ELR (cell line): ENCODE measurements around the gene MEDAG.

Source experiments
- DNase-seq: peaks from one replicate; pipeline ENCODE4 v3.0.0-alpha.2; 2015; ENCODE audit warnings: low read depth

MEDAG gene

GRCh38 chr13:30872685-30873461, 33.2 kb upstream of the MEDAG start:
- DNase-seq, result peak; percentile 90

DNA sequence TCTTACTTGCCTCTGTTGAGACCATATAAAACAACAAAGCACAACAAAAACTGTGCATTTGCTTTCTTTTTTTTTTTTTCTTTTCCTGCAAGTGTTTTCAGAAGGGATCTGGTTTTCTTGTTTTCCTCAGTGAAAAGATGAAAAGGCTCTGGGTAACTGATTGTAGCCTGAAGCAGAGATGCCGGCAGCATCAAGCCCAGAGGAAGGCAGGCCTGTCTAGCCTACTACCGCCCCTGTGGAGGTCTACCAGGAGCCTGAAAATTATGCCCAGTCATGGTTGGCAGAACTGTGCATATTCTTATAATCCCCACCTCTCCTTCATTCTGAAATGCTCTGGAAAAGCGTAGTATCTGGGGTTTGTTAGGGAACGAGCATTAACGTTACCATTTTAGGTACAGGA, 32.6 kb upstream of the MEDAG start:
- DNase-seq, result peak; percentile 10

DNA sequence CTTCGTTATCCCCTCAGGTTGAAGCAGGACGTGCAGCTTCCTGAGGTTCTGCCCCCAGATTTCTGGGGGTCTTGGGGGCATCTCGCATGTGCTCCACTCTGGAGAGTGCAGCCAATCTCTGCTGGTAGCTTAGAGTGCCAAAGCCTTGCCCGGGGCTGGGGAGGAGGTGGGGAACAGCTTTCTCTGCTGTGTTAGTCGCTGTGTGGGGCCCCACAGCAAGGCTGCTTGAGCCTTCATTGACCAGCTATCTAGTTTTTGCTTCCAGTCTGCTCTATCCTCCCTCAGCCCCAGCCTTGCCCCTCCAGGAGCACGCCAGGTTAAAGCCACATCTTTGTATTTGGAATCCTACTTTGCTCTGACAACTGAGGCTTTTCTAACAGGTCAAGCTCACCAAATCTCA, 32.0 kb upstream of the MEDAG start:
- no peak for DNase-seq

- DNase-seq, result no peak
Measured at GRCh38 chr13:30874561-30874960, 31.5 kb upstream of the MEDAG start.

DNA sequence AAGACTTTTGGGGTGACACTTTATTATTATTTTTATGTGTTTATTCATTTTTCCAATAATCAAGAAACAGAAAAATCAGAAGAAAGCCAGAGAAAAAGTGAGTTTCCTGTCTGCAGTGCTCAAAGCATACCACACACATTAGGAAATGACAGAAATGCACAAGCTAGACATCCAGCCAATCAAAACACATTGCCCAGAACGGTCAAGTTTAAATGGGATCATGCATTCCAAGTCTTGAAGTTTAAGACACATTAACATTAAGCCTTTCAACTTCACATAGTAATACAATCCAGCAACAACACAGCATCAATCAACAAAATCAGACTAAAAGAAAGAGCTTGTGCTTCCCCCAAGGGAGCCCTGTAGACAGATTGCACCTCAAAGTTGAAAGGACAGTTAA, 28.7 kb upstream of the MEDAG start:
- DNase-seq, result no peak

DNA sequence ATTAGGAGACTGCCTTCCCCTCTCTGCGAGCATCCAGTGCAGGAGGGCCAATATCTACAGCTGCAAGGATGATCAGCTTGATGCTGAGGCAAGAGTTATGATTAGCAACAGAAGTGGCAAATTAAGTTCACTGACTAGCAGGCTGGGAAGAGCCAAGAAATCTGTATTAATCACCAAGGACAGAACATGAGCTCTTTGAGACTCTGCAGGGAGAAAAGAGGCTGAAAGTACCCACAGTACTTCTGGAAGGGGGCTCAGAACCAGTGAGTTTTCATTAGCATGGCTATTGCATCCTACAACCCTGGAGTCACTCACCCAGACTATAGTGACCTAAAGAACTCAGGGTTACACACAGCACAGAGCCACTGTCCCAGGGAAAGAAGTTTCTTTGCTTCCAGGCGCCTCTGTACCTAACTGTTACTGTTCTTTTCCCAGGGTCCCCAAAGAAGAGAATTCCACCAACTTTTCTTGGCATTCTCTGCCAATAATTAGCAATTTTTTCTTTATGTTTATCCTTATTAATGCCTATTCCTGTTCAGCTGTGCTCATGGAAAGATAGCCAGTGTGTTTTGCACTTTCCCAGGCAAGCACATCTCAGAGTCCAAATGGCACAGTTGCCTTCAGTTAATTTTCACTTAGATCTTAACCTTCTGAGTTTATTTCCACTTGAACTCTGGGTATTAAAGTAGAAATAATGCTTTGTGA, 25.8 kb upstream of the MEDAG start:
- DNase-seq, result peak; percentile 13

DNA sequence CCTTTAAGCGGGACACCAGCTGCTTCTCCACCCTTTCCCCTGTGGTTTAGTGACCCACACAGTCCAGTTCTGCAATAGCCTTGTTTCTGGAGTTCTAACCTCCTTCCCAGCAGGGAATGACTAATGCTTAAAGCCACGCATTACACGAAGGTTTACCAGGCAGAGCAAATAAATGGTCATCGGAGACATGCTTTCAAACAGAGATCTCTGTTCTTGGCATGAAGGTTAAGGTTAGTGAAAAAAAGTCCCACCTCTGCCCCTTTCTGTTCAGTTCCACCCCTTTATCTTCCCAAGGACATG, 25.3 kb upstream of the MEDAG start:
- peak; percentile 86 for DNase-seq

DNA sequence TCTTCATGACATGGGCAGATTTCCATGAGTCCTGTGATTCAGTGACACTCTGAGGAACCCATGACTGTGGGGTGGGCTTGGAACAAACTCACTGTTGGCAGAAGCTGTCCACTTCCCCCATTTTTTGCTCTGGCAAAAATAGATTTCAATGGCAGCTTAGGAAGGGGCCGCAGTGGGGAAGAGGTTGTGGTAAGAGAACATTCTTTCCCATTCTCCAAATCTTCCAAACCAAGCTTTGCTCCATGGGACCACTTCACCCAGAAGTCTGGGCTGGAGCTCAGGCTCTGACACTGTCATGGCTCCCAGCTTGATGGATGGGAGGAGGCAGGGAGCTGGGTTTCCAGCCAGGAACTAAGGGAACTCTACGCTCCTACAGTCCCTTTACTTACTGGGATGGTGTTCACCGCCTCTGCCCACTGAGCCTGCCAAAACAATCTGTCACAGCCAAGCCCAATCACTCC, 24.9 kb upstream of the MEDAG start:
- DNase-seq, result no peak

DNA sequence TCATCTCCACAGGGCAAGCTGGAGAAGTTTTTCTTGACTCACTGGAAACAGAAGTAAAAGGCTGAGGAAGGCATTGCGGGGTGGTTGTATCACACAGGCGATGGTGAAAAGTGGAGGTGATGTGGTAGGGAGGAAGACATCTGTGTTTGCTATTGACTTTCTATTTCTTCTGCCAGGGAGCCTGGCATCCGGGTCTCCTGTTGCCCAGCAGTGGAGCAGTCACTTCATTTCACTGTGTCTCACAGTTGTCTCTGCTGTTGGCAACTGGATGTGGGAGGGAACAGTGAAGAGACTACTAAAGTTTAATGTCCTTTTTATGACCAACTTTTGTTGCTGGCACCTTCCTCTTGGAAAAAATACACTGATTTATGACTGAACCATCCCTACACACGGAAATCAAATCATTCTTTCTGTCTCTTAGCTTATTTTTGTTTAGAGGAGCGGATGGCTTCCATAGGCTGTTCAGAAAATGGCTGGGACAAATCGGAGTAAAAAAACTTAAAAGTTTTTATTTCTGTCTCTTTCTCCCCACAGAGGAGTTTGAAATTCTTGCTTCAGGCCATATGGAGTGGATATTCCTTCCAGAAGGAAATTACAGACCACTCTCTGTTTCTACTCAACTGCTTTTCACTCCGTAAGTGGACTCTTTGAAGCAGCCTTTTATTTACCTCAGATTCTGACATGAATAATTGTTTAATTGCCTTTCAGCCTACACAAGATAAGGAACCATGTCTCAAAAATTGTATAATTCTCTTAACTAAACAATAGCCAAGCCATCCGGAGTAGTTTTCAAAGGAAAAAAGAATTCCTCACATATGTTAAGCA, 23.8 kb upstream of the MEDAG start:
- DNase-seq, result no peak

- DNase-seq, result no peak
Measured at GRCh38 chr13:30882996-30883766, 22.9 kb upstream of the MEDAG start.

- no peak for DNase-seq
Measured at GRCh38 chr13:30884543-30884942, 21.5 kb upstream of the MEDAG start.

GRCh38 chr13:30889196-30889690, 16.8 kb upstream of the MEDAG start:
- DNase-seq, result no peak

DNA sequence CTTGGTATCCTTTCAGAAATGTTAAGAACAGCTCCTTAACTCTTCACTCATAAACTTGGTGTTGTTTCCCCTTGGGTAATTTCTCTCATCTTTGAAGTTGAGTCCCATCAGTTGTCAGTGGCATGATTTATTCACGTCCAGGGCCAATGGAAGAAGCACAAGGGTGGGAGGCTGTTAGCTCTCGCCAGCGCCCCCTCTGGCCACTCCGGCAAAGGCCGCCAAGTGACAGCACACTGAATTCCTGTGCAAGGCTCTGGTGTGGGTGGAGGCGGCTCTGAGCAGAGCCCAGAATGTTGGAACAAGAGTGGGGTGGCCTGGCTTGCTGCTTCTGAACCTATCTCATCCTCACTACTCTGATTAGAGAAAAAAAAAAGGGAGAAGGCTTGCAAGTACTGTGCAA, 13.1 kb upstream of the MEDAG start:
- DNase-seq, result peak; percentile 49

DNA sequence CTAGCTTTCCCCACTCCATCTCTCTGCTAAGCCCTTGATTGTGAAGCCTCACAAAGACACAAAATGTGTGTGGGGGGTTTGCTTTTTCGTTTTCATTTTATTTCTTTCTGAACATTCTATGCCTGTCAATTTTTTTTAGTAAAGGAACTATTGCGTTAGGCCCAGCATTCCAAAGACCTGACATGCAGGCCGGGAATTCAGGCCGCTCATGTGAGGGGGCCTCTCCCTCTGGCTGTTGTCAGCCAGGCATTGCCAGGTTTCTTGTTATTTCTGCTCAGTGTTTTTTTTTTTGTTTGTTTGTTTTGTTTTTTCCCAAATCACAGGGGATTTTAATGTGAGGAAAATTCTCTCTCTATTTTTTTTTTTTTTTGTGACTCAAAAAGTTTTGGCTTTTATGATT, 10.3 kb upstream of the MEDAG start:
- peak; percentile 82 for DNase-seq

DNA sequence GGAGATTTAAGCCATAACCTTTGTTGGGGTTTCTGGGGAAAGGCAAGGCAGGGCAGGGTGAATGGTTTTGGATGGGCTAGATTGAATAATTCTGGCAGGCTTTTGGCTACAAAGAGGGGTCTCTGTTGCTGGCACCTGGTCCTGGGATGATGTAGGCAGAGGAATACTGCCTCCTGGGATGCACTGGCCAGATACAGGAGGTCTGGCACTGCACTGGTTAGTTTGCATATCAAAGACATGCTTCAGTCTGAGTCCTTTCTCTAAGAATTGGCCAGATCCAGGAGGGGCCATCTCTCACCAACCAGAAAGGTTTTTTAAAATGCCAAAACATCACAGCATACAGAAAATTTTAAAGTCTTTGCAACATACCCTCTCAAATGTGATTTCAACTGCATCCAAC, 8.0 kb upstream of the MEDAG start:
- DNase-seq, result no peak

GRCh38 chr13:30898678-30899241, 7.3 kb upstream of the MEDAG start:
- peak; percentile 76 for DNase-seq

DNA sequence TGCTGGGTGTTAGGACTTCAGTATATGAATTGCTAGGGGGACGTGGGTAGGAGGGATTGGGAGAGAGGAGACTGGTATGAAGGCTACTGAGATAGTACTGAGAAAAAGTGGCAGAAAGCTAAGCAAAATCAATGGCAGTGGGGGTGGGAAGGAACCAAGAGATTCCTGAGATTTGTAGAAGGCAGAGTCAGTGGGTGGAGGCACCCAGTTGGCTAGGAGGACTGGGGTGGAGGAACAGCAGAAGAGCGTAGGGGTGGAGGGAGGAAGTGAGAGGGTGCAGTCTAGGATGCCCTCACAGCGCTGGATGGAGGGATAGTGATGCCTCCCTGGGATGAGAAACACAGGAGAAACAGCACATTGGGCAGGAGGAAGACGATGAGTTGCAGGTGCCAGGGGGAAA, 5.6 kb upstream of the MEDAG start:
- DNase-seq, result no peak

GRCh38 chr13:30900952-30901749, 4.9 kb upstream of the MEDAG start:
- no peak for DNase-seq

DNA sequence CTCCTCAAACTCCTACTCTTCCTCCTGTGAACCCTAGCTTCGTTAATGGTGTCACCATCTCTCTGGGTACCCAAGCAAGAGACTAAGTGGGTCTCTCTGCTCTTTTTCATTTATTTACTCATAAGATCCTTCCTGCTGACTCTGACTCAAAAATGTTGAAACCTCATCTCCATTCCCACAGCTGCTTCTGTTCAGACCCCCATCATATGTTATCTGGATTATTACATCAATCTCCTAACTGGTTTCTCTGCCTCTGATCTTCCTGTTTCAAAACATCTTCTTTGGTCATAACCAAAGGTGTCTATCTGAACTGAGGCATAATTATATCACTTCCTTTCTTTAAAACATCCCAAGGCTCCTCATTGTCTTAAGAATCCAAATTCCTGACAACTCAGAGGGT, 2.0 kb upstream of the MEDAG start:
- no peak for DNase-seq

- DNase-seq, result no peak
Measured at GRCh38 chr13:30906411-30907051, 460 bp downstream of the MEDAG start.
